NCI-H526 treated with DMSO at 0.1 percent for 48 hours (cell line): ENCODE measurements around the gene RBM8A.
A peak's percentile ranks its signal among the peaks of the same experiment; 100 is the strongest.

ENCODE experiments used
- DNase-seq: peaks from one replicate; lab custom pipeline; 2025; lab: John Stamatoyannopoulos, UW

Gene RBM8A

DNA sequence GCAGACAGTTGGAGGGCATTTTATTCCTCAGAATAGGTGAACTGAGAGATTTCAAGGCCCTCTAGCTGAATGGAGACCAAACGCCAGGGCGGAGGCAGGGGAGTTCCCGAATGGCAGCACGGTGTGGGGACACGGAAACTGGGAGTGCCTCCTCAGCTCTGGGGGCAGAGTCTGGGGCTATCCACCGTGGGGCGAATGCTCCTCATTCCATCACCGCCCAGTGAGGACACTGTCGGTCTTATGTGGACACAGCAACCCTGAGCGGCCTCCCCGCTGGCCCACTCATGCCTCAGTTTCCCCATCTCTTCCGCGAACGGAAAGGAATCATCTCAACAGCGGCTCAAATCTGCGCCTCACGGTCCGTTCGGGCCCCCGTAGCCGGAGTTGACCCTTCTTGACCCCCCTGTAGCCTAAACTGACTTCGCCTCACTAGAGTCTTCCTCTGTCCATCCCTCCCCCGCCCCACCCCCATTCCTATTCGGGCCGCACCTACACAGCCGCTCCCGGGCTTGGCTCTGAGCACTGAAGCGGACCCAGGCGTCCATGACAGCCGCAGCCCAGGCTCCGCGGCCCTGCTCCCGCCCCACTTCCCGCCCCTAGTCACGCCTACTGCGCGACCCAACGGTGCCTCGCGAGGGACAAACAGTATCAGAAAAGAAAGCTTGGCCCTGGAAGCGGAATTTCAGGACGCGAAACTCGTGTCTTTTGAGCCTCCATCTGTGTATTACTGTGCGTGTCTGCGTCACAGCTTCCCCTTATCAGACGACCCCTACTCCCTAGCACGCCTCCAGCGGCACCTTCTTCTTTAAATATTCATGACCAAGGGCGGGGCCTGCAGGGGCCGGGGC, 8.9 kb downstream of the RBM8A start, which contains the start of gene PEX11B:
Gene PEX11B, minus strand, starts transcription at position 574 of the 848 bp plus-strand sequence. Its CDS starts 29 bp downstream, at position 545.
- peak; percentile 94 for DNase-seq

DNA sequence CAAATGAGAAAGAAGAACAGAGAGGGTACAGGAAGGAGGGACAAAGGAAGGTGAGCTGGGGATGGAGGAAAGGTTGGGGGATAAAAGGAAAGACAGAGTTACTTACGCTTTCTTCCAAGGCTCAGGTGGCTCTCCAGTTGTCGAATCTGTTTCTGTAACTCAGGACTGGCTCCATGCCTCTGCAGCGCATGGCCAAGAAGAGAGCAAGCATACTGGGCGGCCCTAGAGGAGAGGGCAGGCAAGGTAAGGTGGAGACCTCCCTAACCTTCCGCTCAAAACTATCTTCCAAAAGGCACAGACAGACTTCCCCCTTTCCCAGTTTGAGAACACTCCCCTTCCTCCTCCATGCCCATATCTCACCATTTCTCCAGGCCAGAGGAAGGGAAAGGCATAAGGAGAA, 9.7 kb downstream of the RBM8A start:
- DNase-seq, result no peak

DNA sequence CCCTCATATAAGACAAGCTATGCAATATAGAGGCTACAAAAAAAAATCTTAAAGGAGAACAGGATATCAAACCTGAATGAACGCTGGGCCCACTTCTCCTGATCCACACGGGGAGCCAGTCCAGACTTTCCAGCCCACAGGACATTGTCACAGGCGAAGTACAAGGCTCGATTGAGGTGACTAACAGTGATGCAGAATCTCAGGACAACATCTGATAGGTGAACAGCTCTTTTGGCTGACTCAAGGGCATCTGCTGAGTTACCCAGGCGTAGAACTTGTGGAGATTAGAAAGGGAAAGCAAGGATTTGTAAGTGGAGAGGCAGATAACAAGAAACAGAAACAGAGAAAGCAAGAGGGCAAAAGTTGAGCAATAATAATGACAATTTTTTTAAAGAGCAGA, 10.5 kb downstream of the RBM8A start:
- DNase-seq, result no peak

DNA sequence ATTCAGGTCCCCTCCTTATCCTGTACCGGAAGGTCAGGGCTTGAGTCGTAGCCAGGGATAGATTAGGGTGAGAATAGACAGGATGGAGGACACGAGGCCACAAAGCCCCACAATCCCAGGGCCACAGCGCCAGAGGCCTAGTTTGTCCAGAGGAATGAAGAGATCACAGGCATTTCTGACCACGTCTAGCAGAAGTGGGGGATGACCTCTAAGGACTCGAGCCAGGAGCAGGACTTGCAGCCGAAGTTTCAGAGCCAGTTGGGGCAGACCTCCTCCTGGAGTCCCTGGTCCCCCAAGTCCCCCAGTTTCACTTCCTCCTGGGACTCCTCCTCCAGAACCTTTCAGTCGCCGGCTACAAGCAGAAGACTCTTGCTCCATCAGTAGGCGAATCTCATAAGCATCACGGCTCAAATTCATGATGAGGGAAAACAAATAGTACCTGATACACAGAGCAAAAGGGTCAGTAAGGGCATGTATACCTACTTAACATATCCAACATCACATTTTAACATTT, 15.1 kb downstream of the RBM8A start:
- no peak for DNase-seq

DNA sequence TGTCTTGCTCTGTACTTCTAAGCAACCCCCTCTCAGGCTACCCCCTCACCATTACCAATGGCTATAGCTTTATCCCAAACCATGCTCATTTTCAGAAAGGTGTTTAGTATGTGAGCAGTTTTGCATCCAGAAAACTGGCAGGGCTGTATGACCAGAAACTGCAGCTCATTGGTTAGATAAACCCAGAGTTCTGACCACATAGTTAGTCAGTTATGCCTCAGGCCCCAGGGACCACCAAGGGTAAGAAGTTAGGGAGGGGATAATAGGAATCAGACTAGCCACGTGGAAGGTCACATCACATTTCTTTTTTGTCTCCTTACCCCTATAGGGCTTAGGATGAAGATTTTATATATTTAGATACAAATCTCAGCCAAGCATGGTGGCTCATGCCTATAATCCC, 18.6 kb downstream of the RBM8A start:
- no peak for DNase-seq

DNA sequence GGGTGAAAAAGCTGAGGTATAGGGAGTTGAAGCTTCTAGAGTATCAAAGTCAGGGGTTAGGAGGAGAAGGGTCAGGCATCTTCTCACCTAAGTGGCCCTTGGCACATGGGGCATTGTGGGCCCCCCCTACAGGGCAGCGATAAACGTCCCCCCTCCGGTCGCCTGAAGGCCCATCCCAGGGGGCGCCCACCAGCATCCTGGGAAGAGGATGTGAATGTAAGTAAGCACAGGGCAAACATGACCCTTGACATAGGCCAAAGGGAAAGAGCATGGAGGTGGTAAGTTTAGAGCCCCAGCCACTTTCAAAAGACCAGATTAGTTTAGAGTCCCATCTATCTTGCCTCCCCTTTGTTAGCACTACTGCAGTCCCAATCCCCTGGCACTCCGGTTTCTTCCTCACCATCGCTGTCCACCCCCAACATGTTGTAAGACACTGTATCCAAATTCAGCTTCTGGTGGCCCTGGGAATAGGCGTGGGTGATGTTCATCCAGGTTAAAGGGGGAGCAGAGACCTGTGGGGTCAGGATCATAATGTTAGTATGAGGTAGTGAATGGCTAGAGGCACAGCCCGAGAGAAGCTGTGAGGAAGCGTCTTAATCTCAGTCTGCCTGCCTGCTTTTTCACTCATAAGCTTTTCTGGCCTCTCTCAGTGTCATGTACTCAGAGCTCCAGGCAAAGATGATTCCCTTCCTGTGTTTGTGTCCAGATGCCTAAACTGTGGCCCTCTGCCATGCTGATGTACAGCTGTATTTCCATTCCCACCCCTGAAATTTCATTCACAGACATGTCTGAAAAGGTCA, 20.1 kb downstream of the RBM8A start:
- no peak for DNase-seq

DNA sequence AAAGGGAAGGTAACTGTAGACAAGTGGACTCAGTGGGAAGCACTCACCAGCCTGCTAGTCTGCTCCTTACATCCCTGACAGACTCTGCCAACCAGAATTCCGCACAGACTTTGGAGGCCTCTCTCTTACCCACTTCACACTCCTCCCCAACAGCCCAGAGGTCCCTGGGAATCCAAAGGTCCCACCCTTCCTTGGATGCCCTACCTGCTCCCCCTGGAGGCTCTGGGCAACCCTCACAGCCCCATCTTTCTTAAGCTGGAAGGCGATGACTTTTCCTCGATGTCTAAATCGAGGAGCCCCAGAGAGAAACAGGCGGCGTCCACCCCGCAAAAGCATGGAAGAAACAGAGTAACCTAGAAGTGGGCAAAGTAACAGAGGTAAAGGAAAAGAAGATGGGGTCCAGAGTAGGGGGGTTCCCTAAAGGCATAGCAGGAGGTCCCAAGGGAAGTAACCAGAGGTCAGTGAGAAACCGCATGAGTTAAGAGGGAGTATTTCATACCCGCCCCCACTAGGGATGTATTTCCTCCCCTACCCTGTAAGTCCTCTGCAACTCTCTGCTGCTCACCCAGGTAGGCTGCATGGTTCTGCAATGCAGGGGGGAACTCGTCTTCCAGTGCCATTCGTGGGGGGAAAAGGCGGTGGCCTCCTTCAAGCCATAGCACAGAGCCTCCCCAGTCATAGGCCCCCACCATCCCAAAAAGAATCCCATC, 25.8 kb downstream of the RBM8A start:
- no peak for DNase-seq

DNA sequence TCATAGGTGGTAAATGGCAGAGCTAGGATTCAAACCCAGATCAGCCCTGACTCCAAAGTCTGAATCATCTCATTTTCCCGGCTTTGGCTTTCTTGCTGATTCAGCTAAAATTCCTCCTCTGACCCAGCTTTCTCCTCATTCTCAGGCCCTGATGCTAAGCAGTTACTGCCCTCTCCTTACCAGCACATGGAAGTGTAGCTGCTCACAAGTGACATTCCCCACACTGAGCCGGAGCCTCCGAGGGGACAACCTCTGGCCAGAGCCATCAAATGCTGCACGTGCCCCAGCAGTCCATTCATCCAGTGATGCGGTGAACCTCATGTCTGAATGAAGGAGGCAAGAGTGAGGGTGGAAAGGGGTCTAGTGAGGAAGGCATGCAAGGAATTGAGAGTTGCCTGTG, 28.5 kb downstream of the RBM8A start:
- no peak for DNase-seq

DNA sequence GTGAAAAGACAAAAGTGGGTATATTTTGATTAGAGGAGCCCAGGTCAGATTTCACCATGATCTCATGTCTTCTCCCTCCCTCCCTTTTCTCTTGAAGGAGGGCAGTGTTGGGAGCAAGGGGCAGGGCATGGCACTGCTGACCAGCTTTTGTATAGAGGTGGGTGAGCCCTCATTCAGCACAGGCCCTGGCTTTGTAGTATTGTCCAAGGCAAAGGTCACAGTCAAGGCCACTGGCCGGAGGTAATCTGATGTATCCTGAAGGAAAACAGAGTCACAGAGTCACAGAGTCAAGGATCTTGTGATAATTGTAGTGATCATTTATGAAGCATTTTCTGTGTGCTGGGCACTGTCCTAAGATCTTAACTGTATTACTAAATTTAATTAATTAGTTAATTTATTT, 29.3 kb downstream of the RBM8A start:
- no peak for DNase-seq

DNA sequence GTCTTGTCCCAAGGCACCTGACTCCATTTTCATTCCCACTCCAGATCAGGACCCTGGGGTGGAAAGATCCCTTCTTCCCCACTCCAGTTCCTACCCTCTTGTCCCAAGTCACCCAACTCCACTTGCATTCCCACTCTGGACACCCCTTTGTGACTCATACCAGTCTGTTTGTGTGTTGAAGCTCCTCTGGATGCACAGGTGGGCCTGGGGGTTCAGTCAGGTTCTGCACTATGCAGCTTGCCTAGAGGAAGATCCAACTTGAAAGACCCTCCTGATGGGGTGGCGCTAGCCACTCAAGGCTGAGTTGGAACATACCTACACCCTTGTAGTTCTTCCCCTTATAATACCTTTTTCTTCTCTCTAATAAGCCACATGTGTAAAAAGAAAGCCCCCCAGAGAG, 31.8 kb downstream of the RBM8A start:
- DNase-seq, result no peak

DNA sequence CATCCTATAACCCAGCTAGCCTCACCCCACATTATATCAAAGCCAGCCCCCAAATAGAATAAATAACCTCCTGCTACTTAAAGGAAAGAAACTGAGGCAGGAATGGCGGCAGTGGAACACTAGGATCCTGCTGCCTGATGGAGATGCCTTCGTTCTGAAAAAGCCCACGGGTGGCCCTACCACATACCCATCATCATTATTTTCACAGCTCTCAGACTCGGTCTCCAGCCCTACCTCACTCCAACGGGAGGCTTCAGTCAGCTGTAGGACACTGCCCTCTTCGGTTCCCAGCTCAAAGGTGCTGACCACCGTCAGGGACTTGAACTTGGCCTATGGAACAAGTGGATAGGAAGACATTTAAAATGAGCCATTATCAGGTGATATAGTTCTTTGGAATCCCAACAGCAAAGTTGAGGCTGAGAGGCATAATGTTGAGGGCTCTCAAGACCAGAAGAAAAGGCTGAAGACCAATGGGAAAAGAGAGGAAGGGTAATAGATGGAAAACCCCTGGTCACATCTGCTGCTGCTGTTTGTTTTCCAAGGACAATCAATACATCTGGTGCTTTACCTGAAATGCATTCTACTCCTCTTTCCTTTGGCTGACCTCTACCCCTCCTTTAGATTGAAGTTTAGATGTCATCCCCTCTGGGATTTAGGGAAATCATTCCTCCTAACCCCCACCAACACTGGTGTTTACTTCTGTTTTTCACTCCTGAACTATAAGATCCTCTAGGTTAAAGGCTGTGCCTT, 33.8 kb downstream of the RBM8A start:
- DNase-seq, result no peak

DNA sequence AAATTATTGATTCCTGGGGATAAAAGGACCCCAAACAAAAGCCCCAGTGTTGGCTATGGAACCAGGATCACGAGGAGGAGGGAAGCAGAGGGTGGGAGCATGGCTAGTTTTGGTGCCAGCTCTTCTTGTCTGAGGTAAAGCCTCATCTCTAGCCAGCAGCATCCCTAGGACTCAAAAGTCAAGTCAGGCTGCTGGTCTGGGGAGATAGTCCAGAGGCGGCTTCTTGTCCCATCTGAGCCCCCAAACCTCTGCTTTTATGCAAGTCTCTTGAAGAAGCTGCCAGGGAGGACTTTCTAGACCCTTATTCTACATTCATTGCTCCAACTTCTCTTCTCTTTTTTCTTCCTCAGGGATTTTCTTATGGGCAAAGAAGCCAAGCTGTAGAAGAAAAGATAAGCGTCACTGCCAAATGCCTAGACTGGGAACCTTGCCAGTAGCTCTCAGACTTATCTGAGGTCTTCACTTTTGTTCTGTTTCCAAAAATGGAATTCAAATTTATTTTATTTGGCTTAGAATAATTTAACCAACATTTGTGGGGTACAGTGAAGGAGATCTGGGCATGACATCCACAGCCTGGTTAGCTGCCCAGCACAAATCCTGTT, 34.7 kb downstream of the RBM8A start:
- no peak for DNase-seq

DNA sequence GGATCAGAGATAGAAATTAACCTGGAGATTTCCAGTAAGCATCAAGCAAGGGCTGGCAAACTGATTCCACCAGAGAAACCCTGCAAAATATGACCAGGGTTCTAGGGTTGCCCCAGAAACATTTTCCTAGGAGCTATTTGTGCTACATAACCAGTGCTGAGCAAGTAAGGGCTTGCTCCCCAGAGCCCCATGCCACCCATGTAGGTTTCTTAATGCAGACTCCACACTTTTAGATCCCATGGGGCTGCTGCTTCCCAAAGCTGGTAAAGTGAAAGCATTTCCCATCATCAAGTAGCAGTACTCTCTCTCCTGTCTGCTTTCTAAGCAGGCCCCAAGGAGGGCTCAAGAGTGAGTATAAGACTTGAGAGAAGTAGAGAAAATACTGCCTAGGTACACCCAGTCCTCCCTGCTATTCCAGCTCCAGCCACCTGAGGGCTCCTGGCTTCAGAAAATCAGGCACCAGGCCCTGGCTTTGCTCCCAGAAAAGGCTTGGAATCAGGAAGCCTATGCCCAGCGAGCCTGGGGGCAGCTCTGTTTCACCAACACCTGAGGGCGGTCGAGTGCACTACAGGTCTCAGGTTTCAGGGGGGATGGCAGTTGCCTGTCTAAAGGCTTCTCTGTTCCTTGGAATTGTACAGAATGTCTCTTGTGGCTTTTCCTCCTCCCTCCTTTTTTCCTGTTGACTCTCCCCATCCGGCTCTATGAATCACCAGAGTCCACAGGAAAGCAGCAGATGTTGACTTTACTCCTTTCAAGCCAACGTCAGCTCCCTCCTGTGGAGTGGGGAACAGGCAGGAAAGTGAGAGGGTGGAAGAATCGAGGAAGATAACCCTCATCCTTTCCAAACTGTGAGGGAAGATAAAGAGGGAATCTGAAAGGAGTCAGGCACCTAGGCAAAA, 35.4 kb downstream of the RBM8A start:
- DNase-seq, result peak; percentile 99

DNA sequence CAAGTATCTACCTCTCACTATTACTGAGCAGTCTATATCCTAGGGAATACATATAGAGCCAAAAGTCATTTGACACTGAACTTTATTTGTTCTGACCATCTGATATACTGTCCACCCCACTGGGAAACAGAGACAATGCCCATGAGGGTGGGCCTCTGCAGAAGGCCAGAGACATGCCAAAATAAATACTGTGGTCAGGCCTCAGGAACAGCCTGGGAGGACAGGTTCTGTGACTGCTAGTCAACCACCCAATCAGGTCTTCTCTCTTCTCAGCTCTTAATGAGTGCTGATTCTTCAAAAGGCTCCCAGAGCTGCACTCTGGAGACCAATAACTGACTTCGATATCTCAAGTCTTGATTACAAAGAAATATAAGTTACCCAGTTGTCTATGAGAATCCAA, 36.1 kb downstream of the RBM8A start:
- no peak for DNase-seq

DNA sequence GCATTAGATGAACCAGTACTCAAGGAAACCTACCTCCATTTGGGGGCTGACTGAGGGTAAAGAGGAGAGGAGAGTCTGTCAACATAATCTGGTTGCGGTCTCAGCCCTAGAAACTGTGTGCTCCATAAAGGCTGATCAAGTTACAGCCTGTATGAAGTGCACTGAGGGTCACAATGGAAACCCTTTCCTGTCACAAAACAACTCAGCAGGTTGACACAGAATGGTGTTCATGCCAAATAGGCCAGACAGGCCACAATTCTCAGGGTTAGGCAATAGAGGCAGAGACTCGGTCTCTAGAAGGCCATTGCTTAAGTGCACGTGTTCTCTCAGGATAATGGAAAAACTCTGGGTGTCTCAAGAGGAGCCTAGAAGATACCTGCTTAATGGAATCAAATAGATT, 37.6 kb downstream of the RBM8A start:
- DNase-seq, result no peak

DNA sequence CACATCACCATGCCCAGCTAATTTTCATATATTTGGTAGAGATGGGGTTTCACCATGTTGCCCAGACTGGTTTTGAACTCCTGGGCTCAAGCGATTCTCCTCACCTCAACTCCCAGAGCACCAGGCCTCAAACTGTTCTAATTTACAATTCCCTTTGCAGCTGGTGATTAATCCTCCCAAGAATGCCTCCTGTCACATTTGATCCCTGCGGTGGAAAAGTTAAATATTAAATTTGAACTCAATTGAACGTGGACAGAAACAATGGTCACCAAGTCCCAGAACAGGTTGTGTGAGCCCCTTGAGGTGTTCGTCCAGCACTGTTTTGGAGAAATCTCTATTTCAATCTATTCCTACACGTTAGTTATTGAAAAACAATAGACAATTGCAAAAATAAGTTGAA, 39.7 kb downstream of the RBM8A start:
- no peak for DNase-seq

DNA sequence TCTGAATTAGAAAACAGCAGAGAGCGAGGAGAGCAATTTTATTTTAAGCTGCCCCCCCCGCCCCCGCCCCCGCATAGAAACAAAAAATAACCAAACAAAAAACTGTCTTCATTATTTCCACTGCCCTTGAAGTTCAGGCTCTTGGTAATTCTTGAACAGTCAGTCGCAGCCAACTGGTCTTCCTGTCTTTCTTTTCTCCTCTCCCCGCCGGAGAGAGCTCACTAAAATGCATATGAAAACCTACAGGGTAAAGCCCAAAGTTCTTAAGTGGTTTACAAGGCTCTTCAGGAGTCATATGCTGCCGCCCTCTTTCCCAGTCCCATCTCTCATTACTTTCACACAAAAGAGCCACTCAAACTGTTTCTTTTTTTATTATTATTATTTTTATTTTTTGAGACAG, 40.5 kb downstream of the RBM8A start:
- DNase-seq, result no peak

DNA sequence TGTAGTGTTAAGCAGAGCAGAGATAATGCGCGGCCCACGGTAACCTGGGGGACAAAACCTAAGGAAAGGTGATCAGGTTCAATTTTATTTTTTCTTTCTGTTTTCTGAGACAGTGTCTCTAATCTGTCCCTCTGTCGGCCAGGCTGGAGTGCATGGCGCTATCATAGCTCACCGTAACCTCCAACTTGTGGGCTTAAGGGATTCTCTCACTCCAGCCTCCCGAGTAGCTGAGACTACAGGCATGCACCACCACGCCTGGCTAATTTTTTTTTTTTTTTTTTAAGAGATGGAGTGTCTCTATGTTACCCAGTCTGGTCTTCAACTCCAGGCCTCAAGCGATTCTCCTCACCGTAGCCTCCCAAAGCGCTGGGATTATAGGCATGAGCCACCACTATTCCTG, 40.9 kb downstream of the RBM8A start:
- DNase-seq, result no peak

DNA sequence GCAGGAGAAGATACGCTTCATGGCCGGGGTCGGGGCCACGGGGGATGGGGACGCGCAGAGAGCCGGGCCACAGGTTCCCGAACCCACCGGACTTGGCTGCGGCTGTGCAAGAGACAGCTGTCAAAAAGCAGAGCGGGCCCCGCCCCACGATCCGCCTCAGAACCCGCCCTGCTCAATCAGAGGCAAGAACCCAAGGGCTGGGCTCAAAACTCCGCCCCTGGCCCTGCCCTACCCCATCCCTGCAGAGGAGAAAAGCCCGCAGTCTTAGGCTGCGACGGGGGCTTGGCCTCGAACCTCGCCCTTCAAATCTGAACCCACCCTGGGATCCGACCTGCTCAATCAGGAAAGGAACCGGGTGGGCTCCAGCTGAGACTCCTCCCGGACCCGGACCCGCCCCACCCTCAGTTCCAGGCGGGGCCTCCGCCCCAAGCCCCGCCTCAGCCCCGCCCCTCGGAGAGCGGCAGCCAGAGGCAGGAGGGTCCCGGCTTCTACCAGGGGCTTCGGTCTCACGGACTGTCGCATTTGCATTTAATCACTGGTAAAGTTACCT, 41.5 kb downstream of the RBM8A start, which contains the start of gene ANKRD35:
Gene ANKRD35, minus strand, starts transcription at position 129 of the 550 bp plus-strand sequence. Its CDS starts 108 bp downstream, at position 21.
- DNase-seq, result peak; percentile 71

DNA sequence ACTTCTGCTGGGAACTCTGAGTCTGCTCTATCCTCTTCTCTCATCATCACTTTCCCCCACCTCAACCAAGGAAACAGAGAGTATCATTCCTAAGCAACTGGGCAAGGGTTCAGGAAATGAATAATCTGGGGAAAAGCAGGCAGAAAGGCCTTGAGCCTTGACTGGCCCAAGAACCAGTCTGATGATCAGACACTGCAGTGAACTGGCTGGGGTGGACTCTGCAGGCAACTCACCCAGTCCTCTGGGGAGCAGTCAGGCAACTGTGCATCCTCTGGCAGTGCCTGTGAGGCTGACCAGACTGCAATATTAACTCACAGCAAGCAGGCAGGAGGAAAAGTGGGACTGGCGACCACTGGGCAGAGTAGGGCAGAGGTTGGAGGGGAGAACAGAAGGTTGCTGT, 42.6 kb downstream of the RBM8A start:
- DNase-seq, result no peak
